GM06990 (cell line): Measurements from ENCODE around the gene RPA1.

Source experiments
- DNase-seq: peaks from one replicate; pipeline ENCODE4 v3.0.0-alpha.2; 2011; ENCODE audit not compliant: insufficient read length; ENCODE audit errors: extremely low read depth
- H3K27me3 ChIP-seq: replicated peaks from 2 replicates; pipeline ENCODE4 v1.6.0; 2011; ENCODE audit warnings: low read length; ENCODE audit not compliant: control insufficient read depth, insufficient read depth
- H3K36me3 ChIP-seq: 2 replicates; pipeline ENCODE4 v1.5.1; 2011; ENCODE audit warnings: low read length; ENCODE audit not compliant: control insufficient read depth, insufficient read depth
- H3K4me3 ChIP-seq: replicated peaks from 2 replicates; pipeline ENCODE4 v1.5.1; 2011; ENCODE audit warnings: low read depth, mild to moderate bottlenecking, control low read depth, low read length
- CTCF ChIP-seq: IDR thresholded peaks from 2 replicates; pipeline ENCODE4 v1.5.1; 2011; ENCODE audit warnings: low read length, control low read depth, mild to moderate bottlenecking, inconsistent platforms; ENCODE audit not compliant: insufficient read depth, poor library complexity, severe bottlenecking

RPA1 gene

GRCh38 chr17:1871756-1872155, 42.0 kb downstream of the RPA1 start:
- no peak for TF ChIP-seq CTCF
- no peaks in the 10 kb centered on the region; the same call in none of the 2 replicates for H3K36me3 ChIP-seq
- H3K4me3 ChIP-seq: no peak overlapping the region
- no peak for DNase-seq
- H3K27me3 ChIP-seq: no peaks in the 10 kb centered on the region

GRCh38 chr17:1872254-1872653, 42.4 kb downstream of the RPA1 start:
- H3K27me3 ChIP-seq: no peaks in the 10 kb centered on the region
- TF ChIP-seq CTCF: no peak
- peaks cover 3% of the 10 kb centered on the region for H3K36me3 ChIP-seq
- DNase-seq: no peak
- H3K4me3 ChIP-seq: no peak overlapping the region

GRCh38 chr17:1872976-1873375, 43.2 kb downstream of the RPA1 start:
- H3K4me3 ChIP-seq: no peak overlapping the region
- peaks cover 4% of the 10 kb centered on the region for H3K36me3 ChIP-seq
- no peaks in the 10 kb centered on the region for H3K27me3 ChIP-seq
- no peak for DNase-seq
- TF ChIP-seq CTCF: no peak

GRCh38 chr17:1873418-1873817, 43.6 kb downstream of the RPA1 start:
- Histone ChIP-seq H3K27me3 (no peaks in the 10 kb centered on the region), H3K4me3 (no peak overlapping the region), H3K36me3 (peaks cover 6% of the 10 kb centered on the region)
- TF ChIP-seq CTCF: no peak
- no peak for DNase-seq

GRCh38 chr17:1875597-1875996, 45.8 kb downstream of the RPA1 start:
- DNase-seq: no peak
- H3K4me3 ChIP-seq: no peak overlapping the region
- TF ChIP-seq CTCF: no peak
- no peaks in the 10 kb centered on the region for H3K27me3 ChIP-seq
- peaks cover 18% of the 10 kb centered on the region for H3K36me3 ChIP-seq

GRCh38 chr17:1878419-1879121, 48.8 kb downstream of the RPA1 start:
- no peak for DNase-seq
- H3K36me3 ChIP-seq: peaks cover 25% of the 10 kb centered on the region
- TF ChIP-seq CTCF: no peak
- H3K4me3 ChIP-seq: no peak overlapping the region
- no peaks in the 10 kb centered on the region for H3K27me3 ChIP-seq
